H1 (cell line): ENCODE measurements around the gene MXD1. TPM values are rescaled to one million over a fixed set of nuclear protein-coding genes. Genes with fewer than 3 reads are reported as not detected.

ENCODE experiments used
- HDAC2 ChIP-seq, 2 experiments: fragments of 300-600 bp in 1 of 2; sonication (generic) in 1 of 2; IDR thresholded peaks; 2 replicates each; pipeline ENCODE4 v1.6.1; 2011 to 2012; ENCODE audit warnings: low read depth in 2 of 2, low read length in 2 of 2, mild to moderate bottlenecking in 2 of 2, moderate library complexity in 2 of 2, borderline replicate concordance in 1 of 2, inconsistent platforms in 1 of 2
- YY1 ChIP-seq: IDR thresholded peaks from 2 replicates; pipeline ENCODE4 v1.6.1; 2011; ENCODE audit warnings: low read depth, mild to moderate bottlenecking, low read length
- polyA plus RNA-seq, 7 experiments: library from polyadenylated mRNA; depleted of rRNA in 3 of 7; stranded (reverse) in 5 of 7; unstranded in 2 of 7; fragments of >200 nt in 5 of 7; fragments of 200-250 nt in 2 of 7; gene quantifications; 1 replicate in 5 of 7; 2 replicates in 1 of 7; 4 replicates in 1 of 7; pipeline versions ENCODE4 v1.2.1 to v1.2.3, GENCODE V29; 2011 to 2013; ENCODE audit warnings: missing spikeins in 2 of 7, mixed read lengths in 2 of 7
- total RNA-seq: library from RNA; stranded (reverse); fragmentation: NEBNext Ultra II Directional; extraction: Animal tissue kit (Norgen Biotek cat#: 25700); gene quantifications from 2 replicates; pipeline ENCODE4 v1.2.1, GENCODE V29; 2021
- TF ChIP-seq, protein P1 (sequence below): IDR thresholded peaks from 2 replicates; pipeline ENCODE4 v1.6.1; 2012; ENCODE audit warnings: low read length, inconsistent platforms

MXD1 gene
- total and polyA plus RNA-seq, 2 of the 8 experiments (the other 6 are each of a cell fraction or from before 2014, with no cell fraction given) = 1.6 to 2.6 TPM

DNA sequence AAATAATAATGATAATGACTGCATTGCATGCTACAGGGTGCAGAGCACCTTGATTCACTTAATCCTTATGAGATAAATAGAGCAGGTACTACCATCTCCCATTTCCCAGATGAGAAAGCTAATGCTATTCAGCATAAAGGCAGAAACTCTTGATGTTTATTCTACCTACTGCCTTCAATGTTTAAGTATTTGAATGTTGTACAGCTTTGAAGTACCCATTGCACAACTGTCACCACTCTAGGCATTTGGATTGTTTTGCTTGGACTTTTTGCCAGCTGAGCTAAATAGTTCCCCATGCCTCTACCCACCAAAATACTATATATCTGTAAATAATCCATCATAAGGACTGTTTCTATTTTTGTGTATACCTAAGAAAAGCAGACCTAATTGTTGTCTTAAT, 7.7 kb upstream of the MXD1 start (continued):
- TF ChIP-seq, protein P1, sequence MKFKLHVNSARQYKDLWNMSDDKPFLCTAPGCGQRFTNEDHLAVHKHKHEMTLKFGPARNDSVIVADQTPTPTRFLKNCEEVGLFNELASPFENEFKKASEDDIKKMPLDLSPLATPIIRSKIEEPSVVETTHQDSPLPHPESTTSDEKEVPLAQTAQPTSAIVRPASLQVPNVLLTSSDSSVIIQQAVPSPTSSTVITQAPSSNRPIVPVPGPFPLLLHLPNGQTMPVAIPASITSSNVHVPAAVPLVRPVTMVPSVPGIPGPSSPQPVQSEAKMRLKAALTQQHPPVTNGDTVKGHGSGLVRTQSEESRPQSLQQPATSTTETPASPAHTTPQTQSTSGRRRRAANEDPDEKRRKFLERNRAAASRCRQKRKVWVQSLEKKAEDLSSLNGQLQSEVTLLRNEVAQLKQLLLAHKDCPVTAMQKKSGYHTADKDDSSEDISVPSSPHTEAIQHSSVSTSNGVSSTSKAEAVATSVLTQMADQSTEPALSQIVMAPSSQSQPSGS = no peak
- TF ChIP-seq HDAC2 (IDR thresholded peaks at IDR 0.05; ENCODE audit: borderline replicate concordance in 1 of 2, low read depth in 2 of 2, low read length in 2 of 2) (no peak), YY1 (no peak)
